Right lobe of liver (tissue), 4 donors: ENCODE results near the gene SNTB2.

Experiments
- POLR2A ChIP-seq: fragments of 450-650 bp; IDR thresholded peaks from one replicate; pipeline ENCODE4 v1.6.1; 2017; ENCODE audit warnings: antibody characterized with exemption, mild to moderate bottlenecking
- TF ChIP-seq, protein P1 (sequence below), 4 donors: fragments of 200-600 bp in 3 of 4; fragments of 450-650 bp in 1 of 4; IDR thresholded peaks; one replicate each; pipeline versions ENCODE4 v1.5.1 to v1.8.0; 2016 to 2022; ENCODE audit warnings: antibody characterized with exemption in 4 of 4, mild to moderate bottlenecking in 2 of 4
- donor health status: DM: no; HTN: no; CAD: no.
- donor health status: DM: no; HTN: no; CAD: no.
- donor health status: DM: no; HTN: yes; CAD: no.

DNA sequence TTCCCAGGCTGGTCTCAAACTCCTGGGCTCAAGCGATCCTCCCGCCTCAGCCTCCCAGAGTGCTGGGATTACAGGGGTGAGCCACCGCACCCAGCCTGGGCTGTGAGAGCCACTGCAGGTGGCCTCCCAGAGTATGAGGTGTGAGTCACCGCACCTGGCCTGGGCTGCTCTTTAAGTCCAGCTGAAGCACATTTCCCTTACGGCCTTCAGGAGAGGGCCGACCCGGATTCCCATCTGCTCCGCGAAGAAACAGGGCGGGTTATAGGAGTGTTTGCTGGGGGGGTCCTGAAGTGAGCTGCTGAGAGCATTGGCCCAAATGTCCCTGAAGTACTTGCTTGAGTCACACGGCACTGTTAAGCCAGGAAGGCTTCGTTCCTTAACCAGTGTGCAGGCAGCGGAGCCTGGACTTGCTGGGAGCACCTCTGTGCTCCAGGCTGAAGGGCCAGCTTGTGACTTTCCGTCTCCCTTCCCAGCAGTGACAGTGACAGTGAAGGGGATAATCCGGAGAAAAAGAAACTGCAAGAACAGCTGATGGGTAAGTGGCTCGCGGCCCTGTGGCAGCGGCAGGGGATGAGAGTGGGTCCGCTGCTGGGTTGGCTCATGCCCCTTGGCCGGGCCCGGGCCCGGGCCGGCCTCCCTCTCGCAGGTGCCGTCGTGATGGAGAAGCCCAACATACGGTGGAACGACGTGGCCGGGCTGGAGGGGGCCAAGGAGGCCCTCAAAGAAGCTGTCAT lies 131.4 kb downstream of the SNTB2 start:
- TF ChIP-seq, protein P1, sequence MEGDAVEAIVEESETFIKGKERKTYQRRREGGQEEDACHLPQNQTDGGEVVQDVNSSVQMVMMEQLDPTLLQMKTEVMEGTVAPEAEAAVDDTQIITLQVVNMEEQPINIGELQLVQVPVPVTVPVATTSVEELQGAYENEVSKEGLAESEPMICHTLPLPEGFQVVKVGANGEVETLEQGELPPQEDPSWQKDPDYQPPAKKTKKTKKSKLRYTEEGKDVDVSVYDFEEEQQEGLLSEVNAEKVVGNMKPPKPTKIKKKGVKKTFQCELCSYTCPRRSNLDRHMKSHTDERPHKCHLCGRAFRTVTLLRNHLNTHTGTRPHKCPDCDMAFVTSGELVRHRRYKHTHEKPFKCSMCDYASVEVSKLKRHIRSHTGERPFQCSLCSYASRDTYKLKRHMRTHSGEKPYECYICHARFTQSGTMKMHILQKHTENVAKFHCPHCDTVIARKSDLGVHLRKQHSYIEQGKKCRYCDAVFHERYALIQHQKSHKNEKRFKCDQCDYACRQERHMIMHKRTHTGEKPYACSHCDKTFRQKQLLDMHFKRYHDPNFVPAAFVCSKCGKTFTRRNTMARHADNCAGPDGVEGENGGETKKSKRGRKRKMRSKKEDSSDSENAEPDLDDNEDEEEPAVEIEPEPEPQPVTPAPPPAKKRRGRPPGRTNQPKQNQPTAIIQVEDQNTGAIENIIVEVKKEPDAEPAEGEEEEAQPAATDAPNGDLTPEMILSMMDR (IDR thresholded peaks at IDR 0.05), result no peak
- no peak for TF ChIP-seq POLR2A
